ENCODE results near the gene HSPA2.
"Not testable (repeated sequence)": the region's sequence is repeated elsewhere in the genome, so short reads cannot be mapped to it uniquely, and the experiment has no call there.

The HSPA2 gene

GRCh38 chr14:64563696-64564095 lies 23.2 kb downstream of the HSPA2 start:
- no peak for DNase-seq

GRCh38 chr14:64566651-64567122 lies 26.1 kb downstream of the HSPA2 start:
- no peak for DNase-seq

GRCh38 chr14:64569138-64569631 lies 28.6 kb downstream of the HSPA2 start:
- DNase-seq: no peak

GRCh38 chr14:64569646-64570045 lies 29.1 kb downstream of the HSPA2 start:
- DNase-seq: not testable (repeated sequence)

- DNase-seq: no peak
Measured at GRCh38 chr14:64572386-64573104, 32.0 kb downstream of the HSPA2 start.

GRCh38 chr14:64573109-64573508 lies 32.6 kb downstream of the HSPA2 start:
- no peak for DNase-seq

- DNase-seq: no peak
Measured at GRCh38 chr14:64574371-64575107, 34.0 kb downstream of the HSPA2 start.

- no peak for DNase-seq
Measured at GRCh38 chr14:64577211-64577610, 36.7 kb downstream of the HSPA2 start.

- no peak for DNase-seq
Measured at GRCh38 chr14:64580467-64580866, 39.9 kb downstream of the HSPA2 start.

GRCh38 chr14:64581363-64581762 lies 40.8 kb downstream of the HSPA2 start:
- DNase-seq: no peak

GRCh38 chr14:64581817-64582216 lies 41.3 kb downstream of the HSPA2 start:
- DNase-seq: no peak

GRCh38 chr14:64584190-64584589 lies 43.6 kb downstream of the HSPA2 start:
- DNase-seq: peak; percentile 93

- peak; percentile 16 for DNase-seq
Measured at GRCh38 chr14:64591809-64592208, 51.3 kb downstream of the HSPA2 start.
